GM12872 (cell line): Measurements from ENCODE around the gene TEC.

Source experiments
- CTCF ChIP-seq: IDR thresholded peaks from 3 replicates; pipeline ENCODE4 v1.5.1; 2011; ENCODE audit warnings: low read depth, mild to moderate bottlenecking, low read length, moderate library complexity; ENCODE audit not compliant: insufficient read depth

The TEC gene

GRCh38 chr4:48299560-48299959, 29.9 kb upstream of the TEC start:
- TF ChIP-seq CTCF = no peak

- TF ChIP-seq CTCF = no peak
Measured at GRCh38 chr4:48297256-48297846, 27.7 kb upstream of the TEC start.

- TF ChIP-seq CTCF = no peak
Measured at GRCh38 chr4:48296365-48296764, 26.7 kb upstream of the TEC start.

GRCh38 chr4:48295116-48295515, 25.5 kb upstream of the TEC start:
- TF ChIP-seq CTCF = no peak

- peak; percentile 74 for TF ChIP-seq CTCF
Measured at GRCh38 chr4:48290146-48290772, 20.6 kb upstream of the TEC start.

GRCh38 chr4:48275686-48276085, 6.0 kb upstream of the TEC start:
- TF ChIP-seq CTCF = no peak

GRCh38 chr4:48275247-48275646, 5.6 kb upstream of the TEC start:
- peak; percentile 76 for TF ChIP-seq CTCF
